NCI-H187 treated with DMSO at 0.1 percent for 48 hours (cell line): Measurements from ENCODE around the gene CCDC190.
"Not testable (repeated sequence)": the region's sequence is repeated elsewhere in the genome, so short reads cannot be mapped to it uniquely, and the experiment has no call there.

ENCODE experiments used
- DNase-seq: peaks from one replicate; lab custom pipeline; 2025; lab: John Stamatoyannopoulos, UW

The CCDC190 gene

GRCh38 chr1:162832470-162832869 lies 28.5 kb downstream of the CCDC190 start:
- DNase-seq = no peak

DNA sequence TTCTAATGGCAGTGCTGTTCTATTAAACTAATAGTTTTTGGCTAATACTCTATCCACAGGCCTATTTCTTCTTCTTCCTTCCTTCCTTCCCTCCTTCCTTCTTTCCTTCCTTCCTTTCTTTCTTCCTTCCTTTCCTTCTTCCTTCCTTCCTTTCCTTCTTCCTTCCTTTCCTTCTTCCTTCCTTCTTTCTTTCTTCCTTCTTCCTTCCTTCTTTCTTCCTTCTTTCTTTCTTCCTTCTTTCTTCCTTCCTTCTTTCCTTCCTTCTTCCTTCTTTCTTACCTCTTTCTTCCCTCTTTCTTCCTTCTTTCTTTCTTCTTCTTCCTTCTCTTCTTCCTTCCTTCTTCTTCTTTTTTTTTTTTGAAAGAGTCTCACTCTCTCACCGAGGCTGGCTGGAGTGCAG lies 31.7 kb downstream of the CCDC190 start:
- no peak for DNase-seq

GRCh38 chr1:162823771-162824525 lies 37.0 kb downstream of the CCDC190 start:
- DNase-seq = no peak

- no peak for DNase-seq
These were observed 37.7 kb downstream of the CCDC190 start for GRCh38 chr1:162823231-162823630.

GRCh38 chr1:162822391-162823200 lies 38.4 kb downstream of the CCDC190 start:
- no peak for DNase-seq

GRCh38 chr1:162818666-162819065 lies 42.3 kb downstream of the CCDC190 start:
- DNase-seq = not testable (repeated sequence)

DNA sequence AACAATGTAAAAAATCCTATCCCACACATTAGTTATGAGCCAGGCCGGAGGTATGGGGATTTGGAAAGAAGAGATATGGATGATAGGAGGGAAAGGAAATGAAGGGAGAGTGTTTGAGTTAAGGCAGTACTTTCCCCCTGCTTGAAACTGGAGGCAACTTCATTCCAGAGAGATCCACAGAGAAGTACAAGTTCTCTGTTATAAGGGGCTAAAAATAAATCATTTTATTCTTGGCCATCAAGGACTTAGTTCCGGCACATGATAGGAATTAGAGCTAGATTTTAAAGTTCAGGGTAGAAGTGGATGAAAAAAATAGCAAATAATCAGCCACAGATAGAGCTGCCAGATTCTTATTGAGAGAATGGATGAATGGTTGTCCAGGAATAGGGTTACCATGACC lies 42.8 kb downstream of the CCDC190 start:
- not testable (repeated sequence) for DNase-seq

DNA sequence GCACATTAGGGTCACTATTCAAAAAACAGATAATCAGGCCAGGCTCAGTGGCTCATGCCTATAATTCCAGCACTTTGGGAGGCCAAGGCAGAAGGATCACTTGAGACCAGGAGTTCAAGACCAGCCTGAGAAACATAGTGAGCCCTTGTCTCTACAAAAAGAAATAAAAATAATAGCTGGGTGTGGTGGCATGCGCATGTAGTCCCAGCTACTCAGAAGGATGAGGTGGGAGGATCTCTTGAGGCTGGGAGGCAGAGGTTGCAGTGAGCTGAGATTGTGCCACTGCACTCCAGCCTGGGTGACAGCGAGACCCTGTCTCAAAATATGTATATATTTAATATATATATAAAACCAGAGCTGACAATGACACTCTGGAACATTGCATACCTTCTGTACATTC lies 48.6 kb downstream of the CCDC190 start:
- DNase-seq = not testable (repeated sequence)

- not testable (repeated sequence) for DNase-seq
These were observed 53.5 kb downstream of the CCDC190 start for GRCh38 chr1:162807503-162807902.
